Upper lobe of left lung (tissue), 4 donors: ENCODE results near the gene MME.

Experiments
- EP300 ChIP-seq, 4 donors: sonication (generic); formaldehyde crosslinking; IDR thresholded peaks; one replicate each; pipeline ENCODE4 v1.5.1; 2017; ENCODE audit warnings: antibody characterized with exemption in 4 of 4, control low read depth in 2 of 4
- POLR2A ChIP-seq, 4 donors: fragments of 450-650 bp; IDR thresholded peaks; one replicate each; pipeline ENCODE4 v1.5.1; 2016 to 2017; ENCODE audit warnings: antibody characterized with exemption in 4 of 4, mild to moderate bottlenecking in 2 of 4
- POLR2AphosphoS5 ChIP-seq, 2 donors: sonication (generic); formaldehyde crosslinking; IDR thresholded peaks; one replicate each; pipeline ENCODE4 v1.5.1; 2017; ENCODE audit warnings: antibody characterized with exemption in 2 of 2
- TF ChIP-seq, protein P1 (sequence below), 6 experiments: fragments of 450-650 bp in 4 of 6; fragments of 200-600 bp in 2 of 6; sonication (generic) in 2 of 6; IDR thresholded peaks; one replicate each; pipeline ENCODE4 v1.5.1; 2016 to 2019; ENCODE audit warnings: antibody characterized with exemption in 6 of 6

DNA sequence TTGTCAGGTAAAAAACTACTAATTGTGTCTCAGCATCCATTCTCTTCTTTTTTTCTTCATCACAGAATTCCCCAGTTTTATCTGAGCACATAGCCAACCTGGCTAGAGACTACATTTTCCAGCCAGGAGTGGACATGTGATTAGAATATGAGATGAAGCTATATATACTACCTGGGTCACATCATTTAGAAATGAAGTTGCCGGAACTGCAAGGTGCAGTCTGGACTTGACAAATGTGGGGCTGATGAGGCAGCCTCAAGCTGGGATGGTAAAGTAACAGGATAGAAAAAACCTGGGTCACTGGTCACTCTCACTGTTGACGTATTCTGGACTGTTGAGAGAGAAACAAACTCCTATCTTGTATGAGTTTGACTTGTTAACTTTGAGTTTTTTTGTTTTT is 113.7 kb downstream of the MME start:
- TF ChIP-seq, protein P1, sequence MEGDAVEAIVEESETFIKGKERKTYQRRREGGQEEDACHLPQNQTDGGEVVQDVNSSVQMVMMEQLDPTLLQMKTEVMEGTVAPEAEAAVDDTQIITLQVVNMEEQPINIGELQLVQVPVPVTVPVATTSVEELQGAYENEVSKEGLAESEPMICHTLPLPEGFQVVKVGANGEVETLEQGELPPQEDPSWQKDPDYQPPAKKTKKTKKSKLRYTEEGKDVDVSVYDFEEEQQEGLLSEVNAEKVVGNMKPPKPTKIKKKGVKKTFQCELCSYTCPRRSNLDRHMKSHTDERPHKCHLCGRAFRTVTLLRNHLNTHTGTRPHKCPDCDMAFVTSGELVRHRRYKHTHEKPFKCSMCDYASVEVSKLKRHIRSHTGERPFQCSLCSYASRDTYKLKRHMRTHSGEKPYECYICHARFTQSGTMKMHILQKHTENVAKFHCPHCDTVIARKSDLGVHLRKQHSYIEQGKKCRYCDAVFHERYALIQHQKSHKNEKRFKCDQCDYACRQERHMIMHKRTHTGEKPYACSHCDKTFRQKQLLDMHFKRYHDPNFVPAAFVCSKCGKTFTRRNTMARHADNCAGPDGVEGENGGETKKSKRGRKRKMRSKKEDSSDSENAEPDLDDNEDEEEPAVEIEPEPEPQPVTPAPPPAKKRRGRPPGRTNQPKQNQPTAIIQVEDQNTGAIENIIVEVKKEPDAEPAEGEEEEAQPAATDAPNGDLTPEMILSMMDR (IDR thresholded peaks at IDR 0.05), result no peak
- no peak for TF ChIP-seq EP300 (IDR thresholded peaks at IDR 0.05)
- TF ChIP-seq POLR2A (IDR thresholded peaks at IDR 0.05), result no peak
- no peak for TF ChIP-seq POLR2AphosphoS5 (IDR thresholded peaks at IDR 0.05)
